Measurements from ENCODE around the gene RELL1. TPM values are rescaled to one million over a fixed set of nuclear protein-coding genes. Genes with fewer than 3 reads are reported as not detected.

Gene RELL1
- total RNA-seq, 1 experiment from 2014 or later, result 45.9 TPM

GRCh38 chr4:37665333-37666320, 20.5 kb downstream of the RELL1 start:
- no peak for DNase-seq (ENCODE audit: low read depth)

- DNase-seq (ENCODE audit: low read depth), result no peak
These were observed 21.5 kb downstream of the RELL1 start for GRCh38 chr4:37664696-37665095.

GRCh38 chr4:37663552-37663951, 22.6 kb downstream of the RELL1 start:
- DNase-seq (ENCODE audit: low read depth), result no peak

DNA sequence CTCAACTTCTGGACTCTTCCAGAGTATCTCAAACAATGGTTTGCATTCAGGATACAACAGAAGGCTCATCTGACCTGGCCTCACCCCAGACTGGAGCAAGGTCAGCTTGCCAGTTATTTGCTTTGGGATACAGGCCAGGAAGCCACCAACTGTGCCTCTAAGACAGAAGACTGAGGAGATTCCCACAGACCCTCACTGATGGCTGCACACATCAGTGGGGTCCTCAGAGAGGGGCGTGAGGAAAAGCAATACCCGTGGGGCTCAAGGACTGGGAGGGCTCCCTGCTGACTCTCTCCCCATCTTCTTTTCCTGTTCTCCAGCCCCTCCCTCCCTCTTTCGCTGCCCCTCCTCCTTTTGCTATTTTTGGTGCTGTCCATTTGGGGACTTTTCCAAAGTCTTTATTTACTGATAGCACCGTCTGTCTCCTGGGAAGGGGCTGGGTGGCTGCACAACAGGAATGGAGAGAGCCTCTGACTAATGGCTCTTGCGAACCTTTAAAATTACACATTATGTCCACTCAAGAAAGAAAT, 23.2 kb downstream of the RELL1 start:
- no peak for DNase-seq (ENCODE audit: low read depth)

DNA sequence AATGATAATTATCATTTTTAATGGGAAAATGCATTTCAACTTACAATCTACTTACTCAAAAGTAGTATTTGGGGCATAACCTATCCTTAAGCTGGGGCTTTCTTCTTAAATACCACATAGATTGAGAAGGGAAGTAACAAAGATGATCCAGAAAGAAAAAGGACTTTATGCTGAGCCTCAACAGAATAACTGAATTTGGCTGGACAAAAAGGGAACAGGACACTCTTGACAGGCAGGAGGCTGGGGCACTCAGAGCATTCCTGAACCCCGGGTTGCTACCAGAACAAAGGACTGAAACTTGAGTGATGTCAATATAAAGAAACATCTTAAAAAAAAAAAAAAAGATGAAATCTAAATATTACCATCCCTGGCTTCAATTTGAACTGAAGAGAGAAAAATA, 23.9 kb downstream of the RELL1 start:
- no peak for DNase-seq (ENCODE audit: low read depth)

DNA sequence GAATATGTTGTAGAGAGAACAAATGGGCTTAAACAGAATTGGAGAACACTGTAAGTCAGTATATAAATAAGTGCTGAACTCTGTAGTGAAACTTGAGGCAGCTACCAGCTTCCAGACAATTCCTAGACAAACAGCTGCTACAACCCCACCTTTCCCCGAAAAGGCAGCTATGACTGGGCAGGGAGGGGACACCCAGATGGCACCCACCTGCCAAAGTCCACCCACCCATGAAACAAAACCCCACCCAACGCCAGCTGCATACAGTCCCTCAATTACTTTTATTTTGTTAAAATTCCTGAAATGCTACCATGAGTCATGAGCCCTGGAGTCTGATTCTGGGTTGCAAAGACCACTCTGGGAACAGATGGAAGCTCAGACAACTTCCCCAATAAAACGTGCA, 24.4 kb downstream of the RELL1 start:
- peak; percentile 35 for DNase-seq (ENCODE audit: low read depth)

- no peak for DNase-seq (ENCODE audit: low read depth)
These were observed 26.5 kb downstream of the RELL1 start for GRCh38 chr4:37659696-37660095.

DNA sequence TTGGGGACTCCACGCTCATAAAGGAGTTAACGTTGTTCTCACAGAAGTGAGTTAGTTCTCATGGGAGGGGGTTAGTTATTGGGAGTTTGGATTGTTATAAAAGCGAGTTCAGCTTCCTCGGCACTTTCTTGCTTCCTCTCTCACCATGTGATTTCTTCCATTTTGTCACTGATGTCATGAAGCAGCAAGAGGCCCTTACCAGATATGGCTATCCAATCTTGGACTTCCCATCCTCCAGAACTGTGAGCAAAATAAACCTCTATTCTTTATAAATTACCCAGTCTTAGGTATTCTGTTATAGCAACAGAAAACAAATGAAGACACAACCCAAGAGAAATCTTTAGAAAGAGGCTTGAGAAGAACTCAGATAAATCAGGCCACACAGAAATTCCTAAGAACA, 29.5 kb downstream of the RELL1 start:
- DNase-seq (ENCODE audit: low read depth), result no peak

DNA sequence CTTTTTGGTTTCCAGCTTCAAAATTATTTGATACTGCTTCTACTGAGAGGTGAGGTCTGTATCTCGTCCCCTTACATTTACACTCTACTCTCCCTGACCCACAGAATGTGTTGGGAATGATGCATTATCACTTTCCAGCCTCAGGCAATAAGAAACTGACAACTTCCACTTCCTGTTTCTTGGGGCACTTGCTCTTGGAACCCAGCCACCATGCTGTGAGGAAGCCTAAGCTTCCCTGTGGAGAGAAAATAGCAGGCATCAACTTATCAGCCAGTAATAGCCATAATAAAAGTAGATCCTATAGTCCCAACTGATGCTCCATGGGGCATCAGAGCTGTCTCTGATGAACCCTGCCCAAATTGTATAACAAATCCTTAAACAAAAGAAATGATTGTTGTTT, 32.6 kb downstream of the RELL1 start:
- DNase-seq (ENCODE audit: low read depth), result peak; percentile 59

DNA sequence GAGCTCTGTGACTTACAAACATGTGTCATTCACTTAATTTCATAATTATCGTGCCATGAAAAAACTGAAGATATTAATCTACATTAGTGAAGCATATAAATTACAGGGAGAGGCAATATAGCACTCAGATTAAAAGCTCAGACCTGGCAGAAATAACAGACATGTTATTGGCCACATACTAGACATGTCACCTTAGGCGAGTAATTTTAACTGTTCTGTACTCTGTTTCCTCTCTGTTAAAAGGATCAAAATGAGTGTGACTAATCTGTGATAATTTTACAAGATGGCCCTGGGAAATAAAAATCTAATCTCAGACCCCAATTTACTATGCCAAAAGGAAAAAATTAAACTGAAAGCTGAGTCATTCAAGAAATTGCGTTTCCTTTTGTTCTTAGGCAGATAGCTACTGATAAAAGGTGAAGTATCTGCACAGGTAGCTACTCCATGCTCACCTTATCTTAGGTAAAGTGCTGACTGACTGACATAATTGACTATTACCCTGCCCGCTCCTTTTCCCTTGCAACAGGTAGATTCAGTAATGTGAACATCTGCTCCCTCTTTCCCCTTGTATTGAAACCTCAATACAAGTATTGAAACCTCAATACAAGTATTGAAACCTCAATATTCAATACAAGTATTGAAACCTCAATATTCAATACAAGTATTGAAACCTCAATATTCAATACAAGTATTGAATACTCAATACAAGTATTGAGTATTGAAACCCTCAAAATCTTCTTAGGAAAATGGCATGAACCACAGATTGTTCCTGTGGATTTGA, 33.2 kb downstream of the RELL1 start:
- DNase-seq (ENCODE audit: low read depth), result no peak

GRCh38 chr4:37651781-37652377, 34.3 kb downstream of the RELL1 start:
- no peak for DNase-seq (ENCODE audit: low read depth)

DNA sequence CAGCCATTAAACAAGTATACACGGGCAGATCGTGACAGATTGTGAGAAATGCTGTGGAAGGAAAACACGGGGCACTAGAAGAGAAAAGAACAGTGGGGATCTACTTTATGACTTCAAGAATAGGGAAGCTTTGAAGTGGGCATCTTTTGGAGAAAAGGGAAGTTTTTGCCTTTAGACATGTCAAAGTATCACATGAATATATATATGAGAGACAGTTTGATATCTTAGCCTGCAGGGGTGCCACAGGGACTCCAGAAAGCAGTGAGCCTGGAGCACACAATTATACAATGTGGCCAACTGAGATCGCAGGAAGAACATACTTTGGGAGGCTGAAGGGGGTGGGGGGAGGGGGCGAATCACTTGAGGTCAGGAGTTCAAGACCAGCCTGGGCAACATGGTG, 35.7 kb downstream of the RELL1 start:
- no peak for DNase-seq (ENCODE audit: low read depth)

- no peak for DNase-seq (ENCODE audit: low read depth)
These were observed 36.9 kb downstream of the RELL1 start for GRCh38 chr4:37649268-37649667.

DNA sequence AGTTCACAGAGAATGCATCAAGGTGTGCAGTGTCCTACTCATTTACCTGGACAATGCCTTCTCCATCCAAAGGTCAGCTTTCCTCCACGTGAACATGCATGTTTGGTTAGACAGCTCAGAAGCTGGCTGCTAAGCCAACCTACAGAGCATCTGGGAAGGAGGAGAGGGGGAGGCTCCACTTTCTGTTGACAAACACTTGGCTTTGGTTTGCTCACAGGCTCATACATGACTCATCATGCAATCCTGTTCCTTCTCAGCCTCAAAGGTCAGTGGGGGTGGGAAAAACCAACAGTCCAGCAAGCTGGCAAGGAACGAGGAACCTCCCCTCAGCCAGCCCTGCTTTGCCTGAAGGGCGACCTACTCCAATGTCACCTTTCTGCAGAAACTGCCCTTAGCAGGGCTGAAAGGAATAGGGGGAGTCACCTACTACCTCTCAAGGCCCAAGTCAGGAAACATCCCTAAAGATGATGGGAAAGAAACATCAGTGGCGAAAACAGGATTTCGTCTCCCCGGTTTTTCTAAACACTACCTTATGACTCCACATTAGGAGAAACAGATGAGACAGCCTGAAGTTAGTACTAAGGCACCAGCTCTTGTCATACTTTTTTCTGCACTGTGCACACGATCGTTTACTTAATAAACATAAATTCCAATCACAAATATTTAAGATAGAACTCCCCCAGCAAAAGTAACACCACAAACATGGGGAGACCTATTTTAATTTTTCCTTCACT, 37.9 kb downstream of the RELL1 start:
- peak; percentile 69 for DNase-seq (ENCODE audit: low read depth)

DNA sequence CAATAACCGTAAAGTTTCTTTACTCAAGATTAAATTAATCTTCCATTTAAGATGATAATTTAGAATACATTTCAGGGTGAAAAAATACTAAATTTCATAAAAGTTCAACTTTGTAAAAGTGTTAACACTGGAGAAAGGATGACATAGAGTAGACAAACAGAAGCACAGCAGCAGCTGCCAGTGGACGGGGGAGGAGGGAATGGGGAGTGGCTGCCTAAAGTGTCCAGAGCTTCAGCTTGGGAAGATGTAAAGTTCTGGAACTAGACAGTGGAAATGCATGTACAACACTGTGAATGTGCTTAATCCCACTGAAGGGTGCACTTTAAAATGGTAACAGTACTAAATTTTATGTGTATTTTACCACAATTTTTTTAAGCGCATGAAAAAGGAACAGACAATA, 39.9 kb downstream of the RELL1 start:
- DNase-seq (ENCODE audit: low read depth), result no peak

DNA sequence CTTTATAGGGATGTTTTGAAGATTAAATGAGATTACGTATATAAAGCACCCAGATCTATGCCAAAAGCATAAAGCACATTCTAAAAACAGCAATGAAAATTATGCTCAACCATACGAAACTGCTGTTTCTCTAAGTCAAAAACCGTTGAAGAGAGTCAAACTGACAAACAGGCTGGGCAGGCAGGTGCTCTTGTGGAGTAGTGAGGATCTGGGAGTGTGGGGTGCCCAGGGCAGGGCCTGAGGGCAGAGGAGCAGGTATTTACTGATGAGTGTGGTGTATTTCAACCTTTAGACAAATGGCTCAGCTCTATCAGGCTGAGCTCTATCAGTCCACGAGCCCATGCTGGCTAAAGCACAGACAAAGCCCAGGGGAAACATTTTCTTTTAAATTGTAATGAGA, 40.4 kb downstream of the RELL1 start:
- DNase-seq (ENCODE audit: low read depth), result no peak

GRCh38 chr4:37644962-37645361, 41.2 kb downstream of the RELL1 start:
- no peak for DNase-seq (ENCODE audit: low read depth)

GRCh38 chr4:37641886-37642849, 44.0 kb downstream of the RELL1 start:
- no peak for DNase-seq (ENCODE audit: low read depth)

DNA sequence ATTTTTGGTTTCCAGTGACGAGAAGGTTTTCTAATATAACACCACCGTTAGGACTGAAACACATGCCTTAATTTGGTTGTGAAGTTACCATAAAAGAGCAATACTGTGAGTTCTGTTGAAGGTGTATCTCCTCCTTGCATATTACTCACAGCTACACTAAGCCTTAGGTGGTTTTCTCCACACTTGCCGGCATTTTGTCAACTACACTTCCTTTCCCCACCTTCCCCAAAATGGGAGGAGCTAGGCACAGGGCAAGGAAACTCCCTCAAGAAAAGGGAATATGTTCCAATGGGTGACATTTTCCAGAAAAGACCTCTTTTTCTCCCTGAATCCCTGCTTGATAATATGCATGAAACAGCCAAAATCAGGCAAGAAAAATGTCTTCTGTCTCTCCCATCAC, 44.8 kb downstream of the RELL1 start:
- DNase-seq (ENCODE audit: low read depth), result no peak

DNA sequence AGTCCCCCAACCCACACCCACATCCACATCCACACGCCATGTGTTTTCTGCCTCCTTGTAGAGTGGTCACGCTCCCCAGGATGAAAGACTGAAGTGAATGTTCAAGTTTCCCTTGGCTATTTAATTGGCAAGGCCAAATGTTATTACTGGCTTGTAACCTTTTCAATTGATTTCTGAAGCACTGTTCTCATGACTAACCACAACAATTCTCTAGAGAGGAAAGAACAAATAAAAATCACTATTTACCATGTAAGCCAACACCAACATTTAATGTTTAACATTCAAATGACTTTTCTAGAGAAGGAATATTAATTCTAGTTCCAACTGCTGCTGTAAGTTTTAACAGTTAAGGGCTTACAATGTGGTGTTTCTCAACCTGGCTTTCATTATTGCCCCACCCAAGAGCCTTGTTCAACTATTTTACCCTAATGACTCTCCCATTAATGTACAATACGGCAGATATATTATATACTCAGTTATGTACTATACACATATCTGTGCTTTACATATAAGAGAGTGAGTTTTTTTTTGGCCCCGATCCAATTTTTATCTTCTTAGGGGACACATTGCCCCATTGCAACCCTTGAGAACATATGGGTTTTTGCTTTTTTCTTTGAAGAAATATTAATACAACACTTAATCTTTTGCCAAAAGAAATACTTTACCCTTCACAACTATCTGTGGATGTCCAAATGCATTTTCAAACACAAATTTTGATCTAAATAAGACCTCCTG, 46.5 kb downstream of the RELL1 start:
- DNase-seq (ENCODE audit: low read depth), result no peak

Data from Daoy (cell line).